Suprapubic skin (tissue), 4 donors: ENCODE measurements around the gene C18orf63. TPM values are rescaled to one million over a fixed set of nuclear protein-coding genes. Genes with fewer than 3 reads are reported as not detected.

Experiments used
- DNase-seq, 2 donors: peaks; one replicate each; pipeline ENCODE4 v3.0.0-alpha.2; 2019; ENCODE audit warnings: low spot score in 2 of 2
- H3K27ac ChIP-seq: fragments of 200-600 bp; sonication (generic); one replicate; pipeline ENCODE4 v1.5.1; 2019
- H3K27me3 ChIP-seq: fragments of 200-600 bp; sonication (generic); one replicate; pipeline ENCODE4 v1.5.1; 2019
- H3K36me3 ChIP-seq: fragments of 200-600 bp; sonication (generic); one replicate; pipeline ENCODE4 v1.5.1; 2019
- H3K4me1 ChIP-seq: fragments of 200-600 bp; sonication (generic); one replicate; pipeline ENCODE4 v1.5.1; 2019
- H3K4me3 ChIP-seq: fragments of 200-600 bp; sonication (generic); one replicate; pipeline ENCODE4 v1.5.1; 2019; ENCODE audit warnings: mild to moderate bottlenecking
- H3K9me3 ChIP-seq: fragments of 200-600 bp; sonication (generic); one replicate; pipeline ENCODE4 v1.5.1; 2019
- CTCF ChIP-seq, 2 donors: fragments of 200-600 bp in 1 of 2; fragments of 450-650 bp in 1 of 2; sonication (generic) in 1 of 2; IDR thresholded peaks; one replicate each; pipeline ENCODE4 v1.5.1; 2016 to 2019; ENCODE audit warnings: antibody characterized with exemption in 2 of 2, mild to moderate bottlenecking in 1 of 2, moderate library complexity in 1 of 2
- EP300 ChIP-seq: sonication (generic); formaldehyde crosslinking; IDR thresholded peaks from one replicate; pipeline ENCODE4 v1.6.1; 2017; ENCODE audit warnings: antibody characterized with exemption
- POLR2A ChIP-seq, 2 donors: fragments of 450-650 bp; IDR thresholded peaks; one replicate each; pipeline ENCODE4 v1.6.1; 2017; ENCODE audit warnings: antibody characterized with exemption in 2 of 2, mild to moderate bottlenecking in 2 of 2, moderate library complexity in 2 of 2
- POLR2AphosphoS5 ChIP-seq, 3 donors: sonication (generic); formaldehyde crosslinking; IDR thresholded peaks; one replicate each; pipeline ENCODE4 v1.6.1; 2017; ENCODE audit warnings: antibody characterized with exemption in 3 of 3
- WGBS: methylation state at CpG from one replicate; pipeline ENCODE4 v1.1.5; 2018; 5-methylcytosine and 5-hydroxymethylcytosine counted together
- total RNA-seq, 4 donors: library from RNA; depleted of rRNA; stranded (reverse); fragments of >200 nt; gene quantifications; one replicate each; pipeline ENCODE4 v1.1.0, GENCODE V29; 2016

The C18orf63 gene
- total RNA-seq, 4 donors from 2014 or later = not detected

- no peak overlapping the region for H3K4me3 ChIP-seq
- no peaks in the 10 kb centered on the region for H3K36me3 ChIP-seq
- DNase-seq = no peak
- H3K27me3 ChIP-seq = no peaks in the 10 kb centered on the region
- peaks cover 68% of the 10 kb centered on the region for H3K4me1 ChIP-seq
- no peak overlapping the region for H3K27ac ChIP-seq
- H3K9me3 ChIP-seq = no peaks in the 10 kb centered on the region
- 97% methylated on average over 3 of the region's 3 CpGs for WGBS
- TF ChIP-seq POLR2A (IDR thresholded peaks at IDR 0.05) (no peak), POLR2AphosphoS5 (IDR thresholded peaks at IDR 0.05) (no peak)
These were observed 42.2 kb upstream of the C18orf63 start for GRCh38 chr18:74273394-74273793.

GRCh38 chr18:74274700-74275099 lies 40.9 kb upstream of the C18orf63 start:
- no peak for DNase-seq
- no peaks in the 10 kb centered on the region for H3K27me3 ChIP-seq
- no peak for TF ChIP-seq CTCF (IDR thresholded peaks at IDR 0.05)
- no peak for TF ChIP-seq POLR2AphosphoS5 (IDR thresholded peaks at IDR 0.05)
- TF ChIP-seq EP300 = no peak
- peaks cover 60% of the 10 kb centered on the region for H3K4me1 ChIP-seq
- no peak overlapping the region for H3K4me3 ChIP-seq
- H3K36me3 ChIP-seq = no peaks in the 10 kb centered on the region
- H3K27ac ChIP-seq = no peak overlapping the region
- no peaks in the 10 kb centered on the region for H3K9me3 ChIP-seq
- WGBS = 67% methylated on average over 4 of the region's 4 CpGs

GRCh38 chr18:74275736-74276135 lies 39.9 kb upstream of the C18orf63 start:
- H3K27ac ChIP-seq = no peak overlapping the region

GRCh38 chr18:74276609-74277008 lies 39.0 kb upstream of the C18orf63 start:
- no peak for DNase-seq
- Histone ChIP-seq H3K4me1 (peaks cover 50% of the 10 kb centered on the region), H3K27ac (no peak overlapping the region), H3K27me3 (no peaks in the 10 kb centered on the region), H3K4me3 (no peak overlapping the region), H3K36me3 (no peaks in the 10 kb centered on the region), H3K9me3 (no peaks in the 10 kb centered on the region)
- TF ChIP-seq EP300 (no peak), CTCF (IDR thresholded peaks at IDR 0.05) (no peak), POLR2AphosphoS5 (IDR thresholded peaks at IDR 0.05) (no peak), POLR2A (IDR thresholded peaks at IDR 0.05) (no peak)
- 44% methylated on average over 10 of the region's 10 CpGs for WGBS

More at GRCh38 chr18:74275736-74276135, 39.9 kb upstream of the C18orf63 start:
- no peak for TF ChIP-seq EP300
- TF ChIP-seq CTCF (IDR thresholded peaks at IDR 0.05) = no peak
- no peak for TF ChIP-seq POLR2A (IDR thresholded peaks at IDR 0.05)
- TF ChIP-seq POLR2AphosphoS5 (IDR thresholded peaks at IDR 0.05) = no peak
- Histone ChIP-seq H3K36me3 (no peaks in the 10 kb centered on the region), H3K27me3 (no peaks in the 10 kb centered on the region), H3K4me1 (peaks cover 50% of the 10 kb centered on the region), H3K4me3 (no peak overlapping the region), H3K9me3 (no peaks in the 10 kb centered on the region)
- WGBS = 88% methylated on average over 11 of the region's 11 CpGs
- DNase-seq = no peak

GRCh38 chr18:74277296-74277695 lies 38.3 kb upstream of the C18orf63 start:
- H3K27ac ChIP-seq = no peak overlapping the region
- H3K36me3 ChIP-seq = no peaks in the 10 kb centered on the region
- no peak for DNase-seq
- H3K9me3 ChIP-seq = no peaks in the 10 kb centered on the region
- no peak for TF ChIP-seq EP300
- TF ChIP-seq POLR2AphosphoS5 (IDR thresholded peaks at IDR 0.05) = no peak
- no peak for TF ChIP-seq CTCF (IDR thresholded peaks at IDR 0.05)
- no peak for TF ChIP-seq POLR2A (IDR thresholded peaks at IDR 0.05)
- WGBS = 92% methylated on average over 2 of the region's 2 CpGs
- H3K4me3 ChIP-seq = no peak overlapping the region
- no peaks in the 10 kb centered on the region for H3K27me3 ChIP-seq
- H3K4me1 ChIP-seq = peaks cover 51% of the 10 kb centered on the region

GRCh38 chr18:74278058-74278457 lies 37.6 kb upstream of the C18orf63 start:
- H3K27ac ChIP-seq = no peak overlapping the region
- H3K4me1 ChIP-seq = peaks cover 58% of the 10 kb centered on the region
- H3K27me3 ChIP-seq = no peaks in the 10 kb centered on the region
- TF ChIP-seq POLR2AphosphoS5 (IDR thresholded peaks at IDR 0.05) (no peak), POLR2A (IDR thresholded peaks at IDR 0.05) (no peak), EP300 (no peak), CTCF (IDR thresholded peaks at IDR 0.05) (no peak)
- no peaks in the 10 kb centered on the region for H3K36me3 ChIP-seq
- no peak for DNase-seq
- H3K4me3 ChIP-seq = no peak overlapping the region
- WGBS = 71% methylated on average over 7 of the region's 7 CpGs
- no peaks in the 10 kb centered on the region for H3K9me3 ChIP-seq
